Measurements from ENCODE around the gene COX10.

DNA sequence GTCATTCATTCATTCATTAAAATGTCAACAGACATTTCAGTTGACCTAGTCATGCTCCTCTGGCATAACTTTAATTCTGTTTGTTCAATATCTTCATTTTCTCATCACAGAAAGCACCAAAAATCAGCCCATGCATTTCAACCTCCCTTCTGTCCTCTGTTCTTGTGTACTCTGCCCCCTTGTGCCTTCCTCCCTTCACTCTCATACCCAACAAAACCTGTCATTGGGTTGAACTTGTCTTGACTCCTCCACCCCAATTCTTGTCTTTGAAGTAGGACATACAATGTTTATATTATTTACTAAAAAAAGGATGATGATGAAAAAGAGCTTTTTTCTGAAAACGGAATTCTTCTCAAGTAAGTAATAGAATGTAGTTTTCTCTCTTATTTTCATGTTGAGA lies 43.8 kb downstream of the COX10 start:
- no peak for TF ChIP-seq POLR2AphosphoS5 (IDR thresholded peaks at IDR 0.05; ENCODE audit: low read depth, low read length)
- no peak for TF ChIP-seq SPI1 (IDR thresholded peaks at IDR 0.05; ENCODE audit: low read depth, low read length)
- TF ChIP-seq POLR2A (IDR thresholded peaks at IDR 0.05; ENCODE audit: low read depth, low read length), result no peak
- TF ChIP-seq POU2F2 (IDR thresholded peaks at IDR 0.05; ENCODE audit: low read depth, low read length), result no peak
- no peak for TF ChIP-seq TAF1 (IDR thresholded peaks at IDR 0.05; ENCODE audit: low read depth, low read length)
- no peak for TF ChIP-seq PAX5 (IDR thresholded peaks at IDR 0.05; ENCODE audit: insufficient read depth, low read length, severe bottlenecking)

Measured in GM12891 (cell line).